Endothelial cell (in vitro differentiated cells): ENCODE data around the gene FBXL16. TPM values are rescaled to one million over a fixed set of nuclear protein-coding genes. Genes with fewer than 3 reads are reported as not detected.

Experiments
- DNase-seq: peaks from one replicate; pipeline ENCODE4 v3.0.0; 2021; ENCODE audit warnings: low spot score
- H3K27ac Mint-ChIP-seq: one replicate; pipeline ENCODE4 v1.8.0; 2021; ENCODE audit warnings: mixed read lengths, inconsistent platforms; ENCODE audit not compliant: unreplicated experiment
- H3K27me3 Mint-ChIP-seq: one replicate; pipeline ENCODE4 v1.8.0; 2021; ENCODE audit warnings: mild to moderate bottlenecking, moderate library complexity, mixed read lengths, inconsistent platforms; ENCODE audit not compliant: unreplicated experiment
- H3K36me3 Mint-ChIP-seq: one replicate; pipeline ENCODE4 v1.8.0; 2021; ENCODE audit warnings: mild to moderate bottlenecking, low read depth, mixed read lengths, inconsistent platforms; ENCODE audit not compliant: unreplicated experiment
- H3K4me1 Mint-ChIP-seq: one replicate; pipeline ENCODE4 v1.8.0; 2021; ENCODE audit warnings: mild to moderate bottlenecking, mixed read lengths, inconsistent platforms; ENCODE audit not compliant: unreplicated experiment
- H3K4me3 Mint-ChIP-seq: one replicate; pipeline ENCODE4 v1.8.0; 2021; ENCODE audit warnings: mild to moderate bottlenecking, mixed read lengths, inconsistent platforms; ENCODE audit not compliant: unreplicated experiment
- H3K9me3 Mint-ChIP-seq: one replicate; pipeline ENCODE4 v1.8.0; 2021; ENCODE audit warnings: mixed read lengths, inconsistent platforms; ENCODE audit not compliant: unreplicated experiment
- CTCF ChIP-seq: fragments of 200-600 bp; sonication (generic); IDR thresholded peaks from one replicate; pipeline ENCODE4 v1.5.0; 2021; ENCODE audit warnings: antibody characterized with exemption; ENCODE audit not compliant: unreplicated experiment
- total RNA-seq: library from RNA; stranded (reverse); fragmentation: NEBNext Ultra II Directional; extraction: Animal tissue kit (Norgen Biotek cat#: 25700); gene quantifications from one replicate; pipeline ENCODE4 v1.2.1, GENCODE V29; 2021; ENCODE audit not compliant: unreplicated experiment

Gene FBXL16
- total RNA-seq, 1 donor from 2014 or later: not detected

- Mint-ChIP-seq H3K4me1 (no peaks in the 10 kb centered on the region), H3K9me3 (no peaks in the 10 kb centered on the region), H3K36me3 (no peaks in the 10 kb centered on the region), H3K4me3 (no peak overlapping the region), H3K27me3 (peaks cover 11% of the 10 kb centered on the region), H3K27ac (no peak overlapping the region)
- TF ChIP-seq CTCF: no peak
- no peak for DNase-seq
These were observed 19.4 kb upstream of the FBXL16 start for GRCh38 chr16:725041-725376.

- Mint-ChIP-seq H3K4me1 (no peaks in the 10 kb centered on the region), H3K4me3 (no peak overlapping the region), H3K36me3 (no peaks in the 10 kb centered on the region), H3K27me3 (peaks cover 12% of the 10 kb centered on the region), H3K27ac (no peak overlapping the region), H3K9me3 (no peaks in the 10 kb centered on the region)
- no peak for TF ChIP-seq CTCF
- DNase-seq: no peak
These were observed 18.8 kb upstream of the FBXL16 start for GRCh38 chr16:724188-725040.

GRCh38 chr16:723695-724094 lies 18.1 kb upstream of the FBXL16 start:
- H3K4me3 Mint-ChIP-seq: no peak overlapping the region

GRCh38 chr16:722835-723633 lies 17.4 kb upstream of the FBXL16 start:
- Mint-ChIP-seq H3K9me3 (no peaks in the 10 kb centered on the region), H3K27me3 (peaks cover 21% of the 10 kb centered on the region), H3K4me3 (no peak overlapping the region), H3K4me1 (no peaks in the 10 kb centered on the region), H3K27ac (no peak overlapping the region), H3K36me3 (no peaks in the 10 kb centered on the region)
- DNase-seq: no peak
- no peak for TF ChIP-seq CTCF

More at GRCh38 chr16:723695-724094, 18.1 kb upstream of the FBXL16 start:
- Mint-ChIP-seq H3K27ac (no peak overlapping the region), H3K27me3 (peaks cover 20% of the 10 kb centered on the region), H3K4me1 (no peaks in the 10 kb centered on the region), H3K36me3 (no peaks in the 10 kb centered on the region), H3K9me3 (no peaks in the 10 kb centered on the region)
- DNase-seq: no peak
- no peak for TF ChIP-seq CTCF
